ENCODE measurements around the gene TRIP4.
"Not testable (repeated sequence)": the region's sequence is repeated elsewhere in the genome, so short reads cannot be mapped to it uniquely, and the experiment has no call there.

Gene TRIP4

DNA sequence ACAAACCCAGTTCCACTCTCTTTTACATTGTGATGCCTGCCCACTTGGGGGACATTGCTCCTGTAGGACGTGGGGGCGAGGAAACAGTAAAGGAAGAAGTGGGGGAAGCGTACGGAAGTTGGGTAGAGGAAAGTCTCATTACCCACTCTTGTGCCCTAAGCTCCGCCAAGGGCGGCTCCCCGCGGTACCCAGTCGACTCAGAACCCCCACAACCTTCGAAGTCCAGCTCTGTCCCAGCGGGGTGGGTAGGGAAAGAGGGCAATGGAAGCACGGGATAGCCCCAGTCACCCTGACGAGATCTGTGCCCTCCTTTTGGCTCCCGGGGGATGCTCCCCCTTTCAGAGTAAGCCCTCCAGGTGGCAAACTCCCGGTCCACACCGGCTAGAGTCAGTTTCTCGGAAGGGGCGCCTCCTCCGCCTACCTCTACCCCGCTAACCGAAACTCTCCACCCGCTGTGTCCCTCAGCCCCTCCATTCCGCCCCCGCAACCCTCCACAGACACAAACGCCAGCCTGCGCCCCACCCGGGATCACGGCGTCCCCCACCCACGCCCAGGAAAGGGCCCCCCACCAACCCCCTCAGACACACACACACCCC, 32.2 kb upstream of the TRIP4 start:
- peak overlapping the region; percentile 77 for H3K9ac ChIP-seq (ENCODE audit: low read depth, low read length)
- no peaks in the 10 kb centered on the region for H3K9me3 ChIP-seq (ENCODE audit: insufficient read depth, low read depth, low read length)
- no peak overlapping the region for H3K27ac ChIP-seq (ENCODE audit: low read length)
- H3K4me1 ChIP-seq (ENCODE audit: insufficient read depth, low read length): peaks cover 7% of the 10 kb centered on the region
- H3K4me3 ChIP-seq (ENCODE audit: low read length): peak overlapping the region; percentile 96
- H3K36me3 ChIP-seq (ENCODE audit: insufficient read depth, low read depth, low read length): no peaks in the 10 kb centered on the region
- H3K27me3 ChIP-seq (ENCODE audit: insufficient read depth, low read length): no peaks in the 10 kb centered on the region

DNA sequence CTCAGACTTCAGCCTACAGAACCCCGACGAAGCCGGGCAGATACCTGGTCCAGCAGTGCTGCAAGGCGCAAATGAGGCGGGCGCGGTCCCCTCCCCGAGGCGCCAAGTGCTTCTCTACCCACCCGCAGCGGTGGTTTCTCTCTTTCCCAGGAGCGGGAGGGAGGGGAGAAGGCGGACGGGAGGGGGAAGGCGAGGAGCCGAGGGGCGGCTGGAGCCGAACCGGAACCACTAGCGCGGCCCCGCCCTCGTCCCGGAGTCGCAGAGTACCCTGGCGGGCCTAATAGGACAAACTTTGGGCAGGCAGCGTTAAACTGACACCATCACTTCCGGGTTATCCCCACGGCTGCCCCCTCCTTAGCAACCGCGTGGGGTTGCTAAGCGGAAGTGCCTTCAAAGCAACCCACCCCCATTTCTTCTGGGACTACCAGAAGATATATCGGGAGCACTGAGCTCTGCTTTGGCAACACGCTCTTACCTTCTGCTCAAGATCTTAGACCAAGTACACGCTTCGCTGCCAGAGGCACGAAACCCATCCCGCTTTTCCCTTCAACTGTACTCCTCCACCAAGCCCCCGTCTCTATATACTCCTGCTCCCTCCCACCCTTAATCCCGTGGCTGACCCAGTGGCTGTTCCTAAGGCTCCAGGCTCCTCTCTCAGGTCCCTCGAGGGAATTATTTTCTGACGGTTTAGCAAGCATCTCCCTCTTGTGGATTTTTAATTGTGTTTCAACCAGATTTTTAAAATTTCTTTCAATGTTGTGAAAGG, 31.5 kb upstream of the TRIP4 start, which contains the start of gene CSNK1G1:
Gene CSNK1G1 (minus strand): TSS at position 230 of the 766 bp plus-strand sequence. CDS start 55,674 bp downstream, outside the sequence.
- no peak within 1 kb of the TSS for H3K27ac ChIP-seq (ENCODE audit: low read length)
- peak within 1 kb of the TSS; percentile 96 for H3K4me3 ChIP-seq (ENCODE audit: low read length)
- H3K9ac ChIP-seq (ENCODE audit: low read depth, low read length): peak within 1 kb of the TSS; percentile 77
- H3K36me3 ChIP-seq (ENCODE audit: insufficient read depth, low read depth, low read length): peaks cover 4% of the 10 kb centered on the region; the same call in 1 of the 2 replicates
- H3K9me3 ChIP-seq (ENCODE audit: insufficient read depth, low read depth, low read length): no peaks in the 10 kb centered on the region
- peaks cover 7% of the 10 kb centered on the region for H3K4me1 ChIP-seq (ENCODE audit: insufficient read depth, low read length)
- no peaks in the 10 kb centered on the region for H3K27me3 ChIP-seq (ENCODE audit: insufficient read depth, low read length)

DNA sequence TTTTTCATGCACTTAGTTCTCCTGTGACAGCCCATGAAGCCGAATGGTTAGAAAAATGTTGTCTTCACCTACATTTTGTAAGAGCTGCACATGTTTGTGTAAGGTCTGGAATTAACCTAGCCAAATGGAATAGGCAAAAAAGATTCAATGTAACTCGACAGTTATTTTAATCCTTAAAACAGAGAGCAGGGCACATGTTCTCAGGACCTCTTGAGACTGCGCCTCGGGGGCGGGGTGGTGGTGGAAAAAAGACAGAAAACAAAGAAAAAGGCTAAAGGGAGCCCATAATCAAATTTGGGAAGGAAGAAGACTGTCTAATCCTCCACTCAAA, 31.0 kb upstream of the TRIP4 start:
- no peaks in the 10 kb centered on the region for H3K9me3 ChIP-seq (ENCODE audit: insufficient read depth, low read depth, low read length)
- H3K27ac ChIP-seq (ENCODE audit: low read length): no peak overlapping the region
- H3K9ac ChIP-seq (ENCODE audit: low read depth, low read length): peak overlapping the region; percentile 45; the same call in 1 of the 2 replicates
- H3K4me3 ChIP-seq (ENCODE audit: low read length): peak overlapping the region; percentile 96
- peaks cover 7% of the 10 kb centered on the region for H3K4me1 ChIP-seq (ENCODE audit: insufficient read depth, low read length)
- H3K27me3 ChIP-seq (ENCODE audit: insufficient read depth, low read length): no peaks in the 10 kb centered on the region
- peaks cover 9% of the 10 kb centered on the region; the same call in 1 of the 2 replicates for H3K36me3 ChIP-seq (ENCODE audit: insufficient read depth, low read depth, low read length)

DNA sequence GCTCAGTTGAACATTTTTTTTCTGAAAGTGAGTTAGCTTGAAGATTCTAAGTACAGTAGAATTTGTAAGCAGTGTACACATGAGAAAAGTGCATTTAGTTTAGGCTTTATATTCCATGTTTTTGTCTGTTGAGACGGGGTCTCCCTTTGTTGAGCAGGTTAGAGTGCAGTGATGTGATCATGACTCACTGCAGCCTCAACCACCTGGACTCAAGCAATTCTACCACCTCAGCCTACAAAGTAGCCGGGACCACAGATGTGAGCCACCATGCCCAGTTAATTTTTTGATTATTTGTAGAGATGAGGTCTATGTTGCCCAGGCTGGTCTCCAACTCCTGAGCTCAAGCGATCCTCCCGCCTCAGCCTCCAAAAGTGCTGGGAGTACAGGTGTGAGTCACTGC, 26.4 kb upstream of the TRIP4 start:
- Histone ChIP-seq H3K36me3 (ENCODE audit: insufficient read depth, low read depth, low read length) (peaks cover 35% of the 10 kb centered on the region), H3K9ac (ENCODE audit: low read depth, low read length) (no peak overlapping the region), H3K9me3 (ENCODE audit: insufficient read depth, low read depth, low read length) (no peaks in the 10 kb centered on the region)

DNA sequence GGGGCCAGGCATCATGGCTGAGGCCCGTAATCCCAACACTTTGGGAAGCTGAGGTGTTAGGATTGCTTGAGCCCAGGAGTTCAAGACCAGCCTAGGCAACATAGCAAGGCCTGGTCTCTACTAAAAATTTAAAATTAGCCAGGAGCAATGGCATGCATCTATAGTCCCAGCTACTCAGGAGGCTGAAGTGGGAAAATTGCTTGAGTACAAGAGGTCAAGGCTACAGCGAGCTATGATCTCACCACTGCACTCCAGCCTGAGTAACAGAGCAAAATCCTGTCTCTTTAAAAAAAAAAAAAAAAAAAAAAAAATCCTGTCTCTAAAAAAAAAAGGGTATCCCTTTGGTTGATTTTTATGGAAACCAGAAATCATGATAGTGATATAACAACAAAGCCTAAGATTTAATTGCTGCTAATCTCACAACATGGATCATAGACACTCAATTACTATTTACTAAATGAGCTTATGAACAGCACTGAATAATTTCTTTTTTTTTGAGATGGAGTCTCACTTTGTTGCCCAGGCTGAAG, 18.5 kb upstream of the TRIP4 start:
- no peak overlapping the region for H3K9ac ChIP-seq (ENCODE audit: low read depth, low read length)
- H3K36me3 ChIP-seq (ENCODE audit: insufficient read depth, low read depth, low read length): peaks cover 39% of the 10 kb centered on the region
- no peaks in the 10 kb centered on the region for H3K9me3 ChIP-seq (ENCODE audit: insufficient read depth, low read depth, low read length)
- H3K4me1 ChIP-seq (ENCODE audit: insufficient read depth, low read length): no peaks in the 10 kb centered on the region
- no peak overlapping the region for H3K4me3 ChIP-seq (ENCODE audit: low read length)
- H3K27me3 ChIP-seq (ENCODE audit: insufficient read depth, low read length): no peaks in the 10 kb centered on the region
- H3K27ac ChIP-seq (ENCODE audit: low read length): no peak overlapping the region

More for the DNA sequence above, 26.4 kb upstream of the TRIP4 start:
- Histone ChIP-seq H3K4me1 (ENCODE audit: insufficient read depth, low read length) (no peaks in the 10 kb centered on the region), H3K27me3 (ENCODE audit: insufficient read depth, low read length) (no peaks in the 10 kb centered on the region), H3K27ac (ENCODE audit: low read length) (no peak overlapping the region), H3K4me3 (ENCODE audit: low read length) (no peak overlapping the region)

DNA sequence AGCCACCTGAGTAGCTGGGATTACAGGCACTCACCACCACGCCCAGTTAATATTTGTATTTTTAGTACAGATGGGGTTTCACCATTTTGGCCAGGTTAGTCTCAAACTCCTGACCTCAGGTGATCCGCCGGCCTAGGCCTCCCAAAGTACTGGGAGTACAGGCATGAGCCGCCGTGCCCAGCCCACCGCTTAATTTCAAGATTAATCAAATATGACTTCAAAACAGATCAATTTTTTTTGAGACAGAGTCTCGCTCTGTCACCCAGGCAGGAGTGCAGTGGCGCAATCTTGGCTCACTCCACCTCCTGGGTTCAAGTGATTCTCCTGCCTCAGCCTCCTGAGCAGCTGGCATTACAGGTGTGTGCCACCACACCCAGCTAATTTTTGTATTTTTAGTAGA, 16.3 kb upstream of the TRIP4 start:
- not testable (repeated sequence) for H3K27ac ChIP-seq (ENCODE audit: low read length); H3K27me3 ChIP-seq (ENCODE audit: insufficient read depth, low read length); H3K9me3 ChIP-seq (ENCODE audit: insufficient read depth, low read depth, low read length); H3K9ac ChIP-seq (ENCODE audit: low read depth, low read length); H3K4me1 ChIP-seq (ENCODE audit: insufficient read depth, low read length); H3K4me3 ChIP-seq (ENCODE audit: low read length)
- peaks cover 46% of the 10 kb centered on the region for H3K36me3 ChIP-seq (ENCODE audit: insufficient read depth, low read depth, low read length)

DNA sequence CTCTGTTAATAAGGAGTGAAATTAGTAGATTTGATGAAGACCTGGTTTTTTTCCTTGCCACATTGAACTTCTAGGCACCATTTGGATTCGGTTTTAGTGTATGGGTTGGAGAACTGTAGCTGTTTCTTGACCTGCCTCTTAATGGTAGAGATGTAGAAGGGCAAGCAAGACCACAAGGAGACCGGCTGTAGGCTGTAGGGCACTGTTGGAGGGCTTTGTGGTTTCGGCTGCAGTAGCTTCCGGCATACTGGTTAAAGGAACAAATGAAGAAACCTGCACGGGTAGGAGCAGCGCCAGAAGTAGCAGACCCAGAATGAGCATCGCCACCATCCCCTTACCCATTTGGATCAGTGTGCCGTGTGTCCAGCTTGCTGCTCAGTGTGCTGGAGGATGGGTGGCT, 14.3 kb upstream of the TRIP4 start:
- Histone ChIP-seq H3K4me1 (ENCODE audit: insufficient read depth, low read length) (no peaks in the 10 kb centered on the region), H3K9me3 (ENCODE audit: insufficient read depth, low read depth, low read length) (no peaks in the 10 kb centered on the region), H3K27ac (ENCODE audit: low read length) (no peak overlapping the region), H3K36me3 (ENCODE audit: insufficient read depth, low read depth, low read length) (peaks cover 54% of the 10 kb centered on the region), H3K27me3 (ENCODE audit: insufficient read depth, low read length) (no peaks in the 10 kb centered on the region), H3K4me3 (ENCODE audit: low read length) (no peak overlapping the region), H3K9ac (ENCODE audit: low read depth, low read length) (no peak overlapping the region)

DNA sequence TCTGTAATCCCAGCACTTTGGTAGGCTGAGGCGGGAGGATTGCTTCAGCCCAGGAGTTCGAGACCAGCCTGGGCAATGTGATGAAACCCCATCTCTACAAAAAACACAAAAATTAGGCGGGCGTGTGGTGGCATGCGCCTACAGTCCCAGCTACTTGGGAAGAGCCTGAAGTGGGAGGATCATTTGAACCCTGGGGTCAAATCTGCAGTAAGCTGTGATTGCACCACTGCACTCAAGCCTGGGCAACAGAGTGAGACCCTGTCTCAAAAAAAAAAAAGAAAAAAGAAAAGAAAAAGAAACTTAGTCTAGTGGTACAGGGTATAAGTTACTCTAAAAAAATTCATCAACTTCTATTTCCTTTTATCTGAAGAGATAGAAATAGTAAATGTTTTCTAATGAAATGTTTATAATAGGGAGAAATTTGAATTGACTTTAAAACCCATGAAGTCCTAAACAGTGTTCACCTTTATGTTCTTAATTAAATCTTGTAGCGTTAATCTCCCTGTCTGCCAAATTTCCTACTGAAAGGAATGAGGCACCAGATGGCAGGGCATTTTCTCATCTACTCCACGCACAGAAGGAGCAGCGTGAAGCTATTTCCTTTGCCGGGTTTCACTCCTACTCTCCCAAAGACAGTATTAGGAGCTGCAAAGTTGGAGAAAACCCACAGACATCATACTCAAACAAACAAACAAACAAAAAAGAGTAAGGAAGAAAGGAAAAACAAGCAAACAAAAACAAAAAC, 8.2 kb upstream of the TRIP4 start:
- Histone ChIP-seq H3K4me1 (ENCODE audit: insufficient read depth, low read length) (no peaks in the 10 kb centered on the region), H3K9ac (ENCODE audit: low read depth, low read length) (peak overlapping the region; percentile 16; the same call in 1 of the 2 replicates), H3K36me3 (ENCODE audit: insufficient read depth, low read depth, low read length) (peaks cover 32% of the 10 kb centered on the region), H3K27ac (ENCODE audit: low read length) (no peak overlapping the region), H3K27me3 (ENCODE audit: insufficient read depth, low read length) (no peaks in the 10 kb centered on the region), H3K9me3 (ENCODE audit: insufficient read depth, low read depth, low read length) (no peaks in the 10 kb centered on the region), H3K4me3 (ENCODE audit: low read length) (peak overlapping the region; percentile 89; the same call in 1 of the 2 replicates)

DNA sequence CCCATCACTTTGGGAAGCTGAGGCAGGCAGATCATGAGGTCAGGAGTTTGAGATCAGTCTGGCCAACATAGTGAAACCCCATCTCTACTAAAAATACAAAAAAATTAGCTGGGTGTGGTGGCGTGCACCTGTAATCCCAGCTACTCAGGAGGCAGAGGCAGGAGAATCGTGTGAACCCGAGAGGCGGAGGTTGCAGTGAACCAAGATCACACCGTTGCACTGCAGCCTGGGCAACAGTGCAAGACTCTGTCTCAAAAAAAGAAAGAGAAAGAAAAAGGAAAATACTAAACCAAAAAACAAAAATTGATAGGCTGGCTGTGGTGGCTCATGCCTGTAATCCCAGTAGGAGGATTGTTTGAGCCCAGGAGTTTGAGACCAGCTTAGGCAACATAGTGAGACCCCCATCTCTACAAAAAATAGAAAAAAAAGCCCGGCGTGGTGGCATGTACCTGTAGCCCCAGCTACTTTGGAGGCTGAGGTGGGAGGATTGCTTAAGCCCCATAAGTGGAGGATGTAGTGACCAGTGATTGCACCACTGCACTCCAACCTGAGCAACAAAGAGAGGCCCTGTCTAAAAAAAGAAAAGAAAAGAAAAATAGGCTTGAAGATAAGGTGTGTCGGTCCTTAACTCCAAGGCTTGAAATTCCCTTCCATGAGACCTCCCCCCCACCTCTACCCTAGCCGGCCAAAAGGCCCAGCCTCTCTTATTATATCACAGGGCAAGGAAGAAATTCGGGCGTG, 7.3 kb upstream of the TRIP4 start:
- H3K4me1 ChIP-seq (ENCODE audit: insufficient read depth, low read length); H3K27ac ChIP-seq (ENCODE audit: low read length); H3K9me3 ChIP-seq (ENCODE audit: insufficient read depth, low read depth, low read length); H3K27me3 ChIP-seq (ENCODE audit: insufficient read depth, low read length): not testable (repeated sequence)
- Histone ChIP-seq H3K9ac (ENCODE audit: low read depth, low read length) (peak overlapping the region; percentile 94), H3K4me3 (ENCODE audit: low read length) (peak overlapping the region; percentile 89), H3K36me3 (ENCODE audit: insufficient read depth, low read depth, low read length) (peaks cover 23% of the 10 kb centered on the region)

DNA sequence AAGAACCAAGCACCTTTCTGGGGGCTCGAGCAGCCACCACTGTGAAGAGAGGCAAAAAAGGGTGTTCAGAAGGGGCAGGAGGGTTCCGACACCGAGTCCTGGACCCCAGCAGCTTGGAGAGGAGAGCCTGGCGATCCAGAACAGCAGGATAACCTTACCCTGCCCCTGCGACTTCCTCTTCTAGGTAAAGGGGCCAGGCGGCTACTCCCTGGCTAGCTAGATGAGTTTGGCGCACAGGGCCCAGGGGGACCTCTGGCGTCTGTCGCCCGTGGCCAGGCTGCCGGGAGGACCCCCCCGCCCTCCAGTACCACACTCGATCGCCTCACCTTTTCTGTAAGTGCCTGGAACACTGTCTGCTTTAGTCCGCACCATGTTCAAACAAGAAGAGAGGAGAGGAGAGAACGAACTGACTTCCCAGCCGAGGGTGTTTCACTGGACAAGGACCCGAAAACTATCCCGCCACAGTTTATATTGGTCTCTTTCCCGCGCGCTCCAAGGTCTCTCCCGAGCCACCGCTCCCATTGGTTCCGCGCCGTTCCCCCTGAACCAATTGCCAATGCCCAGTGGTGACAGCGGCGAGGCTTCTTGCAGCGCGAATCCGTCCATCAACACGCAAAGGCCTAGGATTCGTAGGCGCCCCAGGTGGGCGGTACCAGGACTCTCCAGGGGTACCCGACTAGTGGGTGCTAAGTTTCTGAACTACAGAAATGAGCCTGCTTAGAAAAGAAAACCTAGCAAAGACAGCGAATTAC, 6.5 kb upstream of the TRIP4 start, which contains the start of gene PCLAF:
Gene PCLAF (minus strand): TSS at position 442 of the 752 bp plus-strand sequence. CDS start 70 bp downstream, at position 372.
- Histone ChIP-seq H3K9ac (ENCODE audit: low read depth, low read length) (peak within 1 kb of the TSS; percentile 94), H3K27ac (ENCODE audit: low read length) (no peak within 1 kb of the TSS), H3K4me3 (ENCODE audit: low read length) (peak within 1 kb of the TSS; percentile 89), H3K9me3 (ENCODE audit: insufficient read depth, low read depth, low read length) (no peaks in the 10 kb centered on the region), H3K36me3 (ENCODE audit: insufficient read depth, low read depth, low read length) (peaks cover 15% of the 10 kb centered on the region), H3K4me1 (ENCODE audit: insufficient read depth, low read length) (no peaks in the 10 kb centered on the region), H3K27me3 (ENCODE audit: insufficient read depth, low read length) (no peaks in the 10 kb centered on the region; the same call in 1 of the 2 replicates)
